H9 (cell line): ENCODE results near the gene EML3. TPM values are rescaled to one million over a fixed set of nuclear protein-coding genes. Genes with fewer than 3 reads are reported as not detected.

Source experiments
- DNase-seq: peaks from one replicate; pipeline ENCODE4 v3.0.0-alpha.2; 2017
- H2AFZ ChIP-seq: one replicate; pipeline ENCODE4 v1.6.1; 2013; ENCODE audit warnings: mild to moderate bottlenecking, low read length, control low read depth, moderate library complexity
- H2AK5ac ChIP-seq: 2 replicates; pipeline ENCODE4 v1.6.1; 2013; ENCODE audit warnings: low read length, control low read depth, mixed read lengths; ENCODE audit not compliant: insufficient read length
- H2BK120ac ChIP-seq: one replicate; pipeline ENCODE4 v1.6.1; 2013; ENCODE audit warnings: low read depth, mild to moderate bottlenecking, low read length, control low read depth, inconsistent platforms; ENCODE audit not compliant: poor library complexity, severe bottlenecking
- H2BK12ac ChIP-seq: 2 replicates; pipeline ENCODE4 v1.6.1; 2013; ENCODE audit warnings: low read length, control low read depth, mixed read lengths, low read depth; ENCODE audit not compliant: insufficient read length
- H2BK15ac ChIP-seq: 2 replicates; pipeline ENCODE4 v1.6.1; 2013; ENCODE audit warnings: low read depth, low read length, control low read depth
- H2BK20ac ChIP-seq: one replicate; pipeline ENCODE4 v1.6.1; 2013; ENCODE audit warnings: low read depth, mild to moderate bottlenecking, low read length, control low read depth, inconsistent platforms; ENCODE audit not compliant: poor library complexity, severe bottlenecking
- H2BK5ac ChIP-seq: 2 replicates; pipeline ENCODE4 v1.6.1; 2013; ENCODE audit warnings: low read length, control low read depth, mixed read lengths; ENCODE audit not compliant: insufficient read length
- H3K14ac ChIP-seq: 2 replicates; pipeline ENCODE4 v1.6.1; 2013; ENCODE audit warnings: low read length, control low read depth; ENCODE audit not compliant: insufficient read depth
- H3K18ac ChIP-seq: 2 replicates; pipeline ENCODE4 v1.6.1; 2013; ENCODE audit warnings: low read depth, mild to moderate bottlenecking, mixed read lengths, low read length, control low read depth; ENCODE audit not compliant: insufficient read length
- H3K23ac ChIP-seq: 2 replicates; pipeline ENCODE4 v1.6.1; 2013; ENCODE audit warnings: low read length, control low read depth, mixed read lengths, low read depth; ENCODE audit not compliant: insufficient read length
- H3K23me2 ChIP-seq: 2 replicates; pipeline ENCODE4 v1.6.1; 2013; ENCODE audit warnings: low read depth, mild to moderate bottlenecking, mixed read lengths, low read length, control low read depth; ENCODE audit not compliant: insufficient read length, poor library complexity, severe bottlenecking
- H3K27ac ChIP-seq: 2 replicates; pipeline ENCODE4 v1.5.1; 2013; ENCODE audit warnings: low read length, control low read depth, mixed read lengths, low read depth; ENCODE audit not compliant: insufficient read length
- H3K27me3 ChIP-seq: 2 replicates; pipeline ENCODE4 v1.6.1; 2013; ENCODE audit warnings: low read length, control low read depth, inconsistent platforms; ENCODE audit not compliant: insufficient read depth
- H3K4ac ChIP-seq: 2 replicates; pipeline ENCODE4 v1.6.1; 2013; ENCODE audit warnings: low read depth, mild to moderate bottlenecking, control low read depth, inconsistent platforms, low read length, moderate library complexity
- H3K4me1 ChIP-seq: 2 replicates; pipeline ENCODE4 v1.6.1; 2013; ENCODE audit warnings: low read length, control low read depth, inconsistent platforms; ENCODE audit not compliant: insufficient read depth
- H3K4me2 ChIP-seq: 2 replicates; pipeline ENCODE4 v1.6.1; 2013; ENCODE audit warnings: low read length, control low read depth, mixed read lengths; ENCODE audit not compliant: insufficient read length, insufficient read depth
- H3K56ac ChIP-seq: 2 replicates; pipeline ENCODE4 v1.6.1; 2013; ENCODE audit warnings: low read depth, mild to moderate bottlenecking, mixed read lengths, low read length, control low read depth; ENCODE audit not compliant: insufficient read length
- H3K79me1 ChIP-seq: 2 replicates; pipeline ENCODE4 v1.6.1; 2013; ENCODE audit warnings: low read depth, mild to moderate bottlenecking, moderate library complexity, low read length, control low read depth, inconsistent platforms; ENCODE audit not compliant: insufficient read depth, poor library complexity, severe bottlenecking
- H3K79me2 ChIP-seq: 2 replicates; pipeline ENCODE4 v1.6.1; 2013; ENCODE audit warnings: low read length, control low read depth, inconsistent platforms; ENCODE audit not compliant: insufficient read depth
- H3K9ac ChIP-seq: 2 replicates; pipeline ENCODE4 v1.6.1; 2013; ENCODE audit warnings: low read length, control low read depth, mixed read lengths; ENCODE audit not compliant: insufficient read length; ENCODE audit errors: extremely low read depth
- H3K9me3 ChIP-seq: one replicate; pipeline ENCODE4 v1.6.1; 2013; ENCODE audit warnings: low read depth, low read length, inconsistent platforms; ENCODE audit not compliant: control insufficient read depth
- H3T11ph ChIP-seq: one replicate; pipeline ENCODE4 v1.6.1; 2013; ENCODE audit warnings: mild to moderate bottlenecking, low read length, control low read depth, inconsistent platforms
- H4K20me1 ChIP-seq: one replicate; pipeline ENCODE4 v1.6.1; 2013; ENCODE audit not compliant: control insufficient read depth, insufficient read length, insufficient read depth
- H4K5ac ChIP-seq: 2 replicates; pipeline ENCODE4 v1.6.1; 2013; ENCODE audit warnings: low read depth, mild to moderate bottlenecking, mixed read lengths, low read length, control low read depth; ENCODE audit not compliant: insufficient read length
- H4K8ac ChIP-seq: replicated peaks from 2 replicates; pipeline ENCODE4 v1.6.1; 2013; ENCODE audit warnings: low read length, control low read depth, mixed read lengths, low read depth; ENCODE audit not compliant: insufficient read length
- H4K91ac ChIP-seq: 2 replicates; pipeline ENCODE4 v1.6.1; 2013; ENCODE audit warnings: low read depth, mild to moderate bottlenecking, moderate library complexity, mixed read lengths, low read length, control low read depth; ENCODE audit not compliant: insufficient read length
- H3K27ac Mint-ChIP-seq, 3 experiments: 2 replicates in 2 of 3; 3 replicates in 1 of 3; pipeline ENCODE4 v1.8.0; 2020 to 2021; ENCODE audit warnings: mixed read lengths in 3 of 3, mild to moderate bottlenecking in 1 of 3, moderate library complexity in 1 of 3
- H3K27me3 Mint-ChIP-seq: 2 replicates; pipeline ENCODE4 v1.8.0; 2021; ENCODE audit warnings: low read depth, mild to moderate bottlenecking, moderate library complexity, mixed read lengths
- H3K36me3 Mint-ChIP-seq, 3 experiments: 2 replicates in 2 of 3; 3 replicates in 1 of 3; pipeline ENCODE4 v1.8.0; 2020 to 2021; ENCODE audit warnings: low read depth in 3 of 3, mixed read lengths in 3 of 3; ENCODE audit not compliant: insufficient read depth in 1 of 3
- H3K4me1 Mint-ChIP-seq, 2 experiments: 2 replicates each; pipeline ENCODE4 v1.8.0; 2020; ENCODE audit warnings: mixed read lengths in 2 of 2
- H3K4me3 Mint-ChIP-seq, 2 experiments: 2 replicates in 1 of 2; 3 replicates in 1 of 2; pipeline ENCODE4 v1.8.0; 2020 to 2021; ENCODE audit warnings: mild to moderate bottlenecking in 2 of 2, mixed read lengths in 2 of 2, moderate library complexity in 1 of 2
- H3K9me3 Mint-ChIP-seq, 2 experiments: 2 replicates in 1 of 2; 3 replicates in 1 of 2; pipeline ENCODE4 v1.8.0; 2020; ENCODE audit warnings: mild to moderate bottlenecking in 2 of 2, mixed read lengths in 2 of 2, moderate library complexity in 1 of 2
- CTCF ChIP-seq: fragments of 200-600 bp; sonication (generic); conservative IDR thresholded peaks from 3 replicates; pipeline ENCODE4 v1.8.0; 2021; ENCODE audit warnings: antibody characterized with exemption, mild to moderate bottlenecking
- WGBS: extraction: QIAGEN DNeasy Blood & Tissue Kit; methylation state at CpG from one replicate; pipeline ENCODE4 v1.1.7; 2013; ENCODE audit warnings: missing lambda C conversion rate, low lambda C conversion rate, mixed read lengths; ENCODE audit not compliant: insufficient read length; ENCODE audit errors: extremely low coverage; 5-methylcytosine and 5-hydroxymethylcytosine counted together
- total RNA-seq: library from RNA; stranded (reverse); gene quantifications from 2 replicates; pipeline ENCODE4 v1.2.1, GENCODE V29; 2021

EML3 gene
- total RNA-seq, 1 experiment from 2014 or later: 35.3 TPM

DNA sequence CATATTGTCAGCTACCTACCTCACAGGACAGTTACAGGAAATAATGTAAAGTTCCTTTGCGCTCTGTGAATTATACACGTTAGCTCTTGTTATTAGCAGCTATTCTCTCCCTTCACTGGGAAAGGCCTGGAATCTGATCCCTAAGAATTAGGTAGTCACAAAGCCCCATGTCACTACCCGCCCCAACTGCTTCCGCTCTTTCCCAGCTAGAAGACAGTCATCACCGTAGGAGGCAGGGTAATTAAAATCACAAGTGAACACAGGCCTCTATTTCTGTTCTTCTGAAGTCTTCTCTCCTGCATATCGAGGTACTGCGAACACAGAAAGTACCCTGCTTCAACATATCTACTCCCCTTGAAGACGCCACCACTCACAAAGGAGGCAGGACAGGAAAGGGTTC is 53.4 kb downstream of the EML3 start:
- Histone ChIP-seq H2AFZ (no peak overlapping the region), H3K79me2 (no peaks in the 10 kb centered on the region), H3K4me2 (no peak overlapping the region), H3K4ac (no peak overlapping the region), H3K4me1 (peaks cover 11% of the 10 kb centered on the region; the same call in 1 of the 2 replicates), H2BK15ac (no peak overlapping the region), H2AK5ac (no peak overlapping the region), H3K18ac (no peak overlapping the region), H3K79me1 (no peaks in the 10 kb centered on the region), H3K23ac (no peak overlapping the region), H3K14ac (no peak overlapping the region), H2BK120ac (no peak overlapping the region), H4K91ac (no peak overlapping the region), H2BK12ac (no peak overlapping the region), H2BK5ac (no peak overlapping the region), H2BK20ac (no peak overlapping the region), H3K9me3 (no peaks in the 10 kb centered on the region), H3T11ph (no peak overlapping the region), H3K23me2 (no peaks in the 10 kb centered on the region), H3K56ac (no peak overlapping the region), H4K5ac (no peak overlapping the region), H3K27me3 (no peaks in the 10 kb centered on the region), H3K9ac (no peak overlapping the region), H4K20me1 (peaks cover 2% of the 10 kb centered on the region), H4K8ac (no peak overlapping the region), H3K27ac (no peak overlapping the region)
- no peak for TF ChIP-seq CTCF
- peak overlapping the region in 2 of 3 experiments; percentile 87 to 97; a peak in 4 of 7 replicates for H3K27ac Mint-ChIP-seq
- no peak for DNase-seq
- peaks cover 38 to 87% (median 54%) of the 10 kb centered on the region in 3 experiments for H3K36me3 Mint-ChIP-seq
- no peaks in the 10 kb centered on the region; a peak in 1 of 5 replicates for H3K9me3 Mint-ChIP-seq
- peak overlapping the region; percentile 21 to 61; a peak in 2 of 5 replicates for H3K4me3 Mint-ChIP-seq
- WGBS: no CpG with 5 or more reads among the region's 8 CpGs
- no peaks in the 10 kb centered on the region; the same call in 1 of the 2 replicates for H3K27me3 Mint-ChIP-seq
- peaks cover 64 to 68% of the 10 kb centered on the region in 2 experiments for H3K4me1 Mint-ChIP-seq
